GM21619 (cell line): ENCODE measurements around the gene WNT7A.

ENCODE experiments used
- ATAC-seq: cut with Tn5 transposase; IDR thresholded peaks from one replicate; pipeline ENCODE4 v1.9.1; 2021; ENCODE audit not compliant: unreplicated experiment

Gene WNT7A

GRCh38 chr3:13846716-13847570, 32.9 kb downstream of the WNT7A start:
- ATAC-seq, result no peak

- no peak for ATAC-seq
Observed at GRCh38 chr3:13846238-13846637, 33.6 kb downstream of the WNT7A start.

GRCh38 chr3:13845806-13846205, 34.1 kb downstream of the WNT7A start:
- no peak for ATAC-seq

GRCh38 chr3:13844911-13845310, 35.0 kb downstream of the WNT7A start:
- no peak for ATAC-seq

DNA sequence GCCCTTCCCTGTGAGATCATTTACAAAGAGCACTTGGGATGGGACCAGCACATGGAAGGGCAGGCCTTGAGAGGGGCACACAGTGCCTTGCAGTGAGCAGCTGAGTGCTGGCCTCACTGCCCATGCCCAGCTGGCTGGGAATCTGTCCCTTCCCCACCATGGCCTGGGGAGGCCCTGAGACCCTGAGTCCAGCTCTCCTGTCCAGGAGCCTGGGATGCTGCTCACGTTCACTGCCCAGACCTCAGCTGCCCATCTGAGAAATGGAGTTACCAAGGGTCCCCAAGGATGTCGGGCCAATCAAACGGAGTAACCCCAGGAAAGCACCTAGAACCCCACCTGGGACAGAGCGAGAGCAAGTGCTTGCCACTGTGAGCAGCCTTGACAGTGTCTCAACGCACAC, 35.6 kb downstream of the WNT7A start:
- no peak for ATAC-seq

- ATAC-seq, result no peak
Observed at GRCh38 chr3:13843351-13843750, 36.5 kb downstream of the WNT7A start.

- no peak for ATAC-seq
Observed at GRCh38 chr3:13842226-13842625, 37.6 kb downstream of the WNT7A start.

DNA sequence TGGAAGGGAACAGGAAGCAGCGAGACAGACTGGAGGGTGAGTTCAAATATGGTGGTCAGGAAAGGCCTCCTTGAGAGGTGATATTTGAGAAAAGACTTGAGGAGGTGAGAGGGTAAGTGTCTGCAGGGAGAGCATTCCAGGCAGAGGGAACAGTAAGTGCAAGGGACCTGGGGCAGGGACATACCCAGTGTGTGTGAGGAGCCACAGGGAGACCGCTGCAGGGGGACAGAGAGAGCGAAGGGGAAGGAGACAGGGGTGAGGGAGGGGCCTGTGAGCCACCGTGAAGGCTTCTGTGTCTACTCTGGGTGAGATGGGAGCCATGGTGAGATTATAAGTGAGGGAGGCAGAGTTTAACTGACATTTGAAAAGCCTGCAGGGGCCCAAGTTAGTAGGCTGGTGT, 38.0 kb downstream of the WNT7A start:
- no peak for ATAC-seq

GRCh38 chr3:13841141-13841540, 38.7 kb downstream of the WNT7A start:
- ATAC-seq, result no peak

DNA sequence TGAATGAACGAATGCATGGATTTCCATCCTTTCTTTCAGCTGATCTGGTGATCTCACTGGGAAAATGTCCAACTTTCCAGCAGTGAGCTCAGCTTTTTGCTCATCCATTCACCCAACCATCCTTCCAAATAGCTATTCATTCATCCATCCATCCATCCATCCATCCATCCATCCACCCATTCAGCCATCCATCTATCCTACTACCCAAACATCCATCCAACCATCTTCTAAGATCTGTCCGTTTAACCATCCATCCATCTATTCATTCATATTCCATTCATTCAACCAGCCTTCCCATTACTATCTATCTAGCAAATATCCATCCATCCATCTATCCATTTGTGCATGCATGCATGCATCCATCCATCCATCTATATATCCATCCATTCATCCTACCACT, 39.4 kb downstream of the WNT7A start:
- no peak for ATAC-seq

DNA sequence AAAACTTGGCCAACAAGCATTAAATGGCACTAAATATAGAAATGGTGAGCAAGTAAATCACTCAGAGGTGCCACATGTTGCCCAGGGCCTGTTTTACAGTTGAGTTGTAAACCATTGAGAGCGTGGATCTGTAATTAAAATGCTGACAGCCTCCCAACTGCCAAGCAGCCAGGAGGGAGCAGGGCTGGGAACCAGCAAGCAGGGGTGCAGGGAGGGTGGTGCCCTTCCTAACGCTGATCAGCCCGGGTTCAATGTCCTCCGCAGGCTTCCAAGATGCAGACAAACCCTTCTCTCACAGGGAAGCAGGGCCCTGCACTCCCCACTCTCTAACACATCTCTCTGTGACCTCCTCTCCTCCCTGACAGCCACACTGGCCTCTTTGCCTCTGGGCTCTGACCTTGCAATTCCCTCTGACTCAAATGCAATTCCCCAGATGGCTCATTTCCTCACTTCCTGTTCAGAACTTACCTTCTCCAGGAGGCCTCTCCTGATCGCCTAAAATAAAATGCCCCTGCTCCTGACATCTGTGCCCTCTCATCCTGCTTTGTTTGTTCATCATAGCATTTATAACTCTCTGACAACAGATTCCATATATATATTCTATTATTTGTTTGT, 40.0 kb downstream of the WNT7A start:
- ATAC-seq, result no peak

- no peak for ATAC-seq
Observed at GRCh38 chr3:13839253-13839652, 40.6 kb downstream of the WNT7A start.

- no peak for ATAC-seq
Observed at GRCh38 chr3:13838421-13838820, 41.5 kb downstream of the WNT7A start.

- no peak for ATAC-seq
Observed at GRCh38 chr3:13837751-13838150, 42.1 kb downstream of the WNT7A start.

DNA sequence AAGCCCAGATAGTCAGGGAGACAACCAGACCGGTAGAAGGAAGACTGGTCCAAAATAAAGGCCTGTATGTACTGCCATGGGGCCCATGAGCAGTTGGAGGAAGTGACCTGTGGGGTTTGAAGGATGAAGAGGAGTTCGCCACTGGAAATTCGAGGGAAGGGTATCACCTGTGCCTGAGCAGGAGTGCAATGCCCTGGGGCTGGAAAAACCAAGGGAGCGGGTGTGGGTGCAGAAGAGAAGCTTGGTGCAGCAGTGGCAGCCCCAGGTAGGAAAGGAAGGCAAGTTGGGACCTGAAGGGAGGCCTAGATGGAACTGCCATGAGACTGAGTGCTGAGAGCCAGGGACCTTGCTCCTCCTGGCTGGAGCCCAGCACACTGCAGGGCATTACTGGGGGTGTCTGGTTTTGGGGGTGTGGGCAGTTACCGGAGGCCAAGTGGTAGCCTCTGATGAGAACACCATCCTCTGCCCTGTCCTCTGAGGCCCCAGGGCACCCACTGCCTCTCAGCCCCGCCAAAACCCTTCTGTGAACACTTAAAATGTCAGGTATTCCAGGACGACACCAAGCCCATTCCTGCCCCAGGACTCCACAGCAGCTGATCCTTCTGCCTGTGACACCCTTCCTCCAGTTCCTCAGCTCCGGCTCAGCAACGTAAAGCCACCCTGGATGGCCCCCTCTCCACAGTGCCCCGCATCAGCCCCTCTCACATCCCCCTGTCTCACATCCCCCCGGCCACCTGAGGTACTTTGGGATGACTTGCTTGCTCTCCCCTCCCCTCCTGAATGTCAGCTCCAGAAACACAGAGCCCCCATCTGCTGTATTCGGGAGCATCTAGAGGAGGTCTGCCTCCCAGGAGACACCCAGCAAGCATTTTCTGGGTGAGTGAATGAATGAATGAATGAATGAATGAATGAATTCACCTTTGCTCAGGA, 42.9 kb downstream of the WNT7A start:
- no peak for ATAC-seq

DNA sequence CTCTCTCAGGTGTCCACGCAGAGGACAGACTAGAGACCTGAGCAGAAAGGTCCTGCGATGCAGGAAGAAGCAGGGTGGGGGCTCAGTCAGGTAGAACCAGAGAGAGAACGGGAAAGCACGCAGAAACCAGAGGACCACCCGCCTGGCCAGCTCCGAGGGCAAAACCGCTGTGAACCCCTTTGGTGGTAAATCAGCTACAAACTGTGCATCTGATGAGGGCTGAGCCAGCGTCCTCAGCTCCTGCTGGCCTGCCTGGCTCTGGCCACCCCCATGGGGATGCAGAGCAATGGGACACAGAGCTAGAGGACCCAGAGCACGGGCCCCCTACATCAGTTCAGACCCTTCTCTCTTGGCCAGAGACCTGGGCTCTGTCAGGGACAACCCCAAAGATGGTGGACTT, 44.6 kb downstream of the WNT7A start:
- ATAC-seq, result no peak

DNA sequence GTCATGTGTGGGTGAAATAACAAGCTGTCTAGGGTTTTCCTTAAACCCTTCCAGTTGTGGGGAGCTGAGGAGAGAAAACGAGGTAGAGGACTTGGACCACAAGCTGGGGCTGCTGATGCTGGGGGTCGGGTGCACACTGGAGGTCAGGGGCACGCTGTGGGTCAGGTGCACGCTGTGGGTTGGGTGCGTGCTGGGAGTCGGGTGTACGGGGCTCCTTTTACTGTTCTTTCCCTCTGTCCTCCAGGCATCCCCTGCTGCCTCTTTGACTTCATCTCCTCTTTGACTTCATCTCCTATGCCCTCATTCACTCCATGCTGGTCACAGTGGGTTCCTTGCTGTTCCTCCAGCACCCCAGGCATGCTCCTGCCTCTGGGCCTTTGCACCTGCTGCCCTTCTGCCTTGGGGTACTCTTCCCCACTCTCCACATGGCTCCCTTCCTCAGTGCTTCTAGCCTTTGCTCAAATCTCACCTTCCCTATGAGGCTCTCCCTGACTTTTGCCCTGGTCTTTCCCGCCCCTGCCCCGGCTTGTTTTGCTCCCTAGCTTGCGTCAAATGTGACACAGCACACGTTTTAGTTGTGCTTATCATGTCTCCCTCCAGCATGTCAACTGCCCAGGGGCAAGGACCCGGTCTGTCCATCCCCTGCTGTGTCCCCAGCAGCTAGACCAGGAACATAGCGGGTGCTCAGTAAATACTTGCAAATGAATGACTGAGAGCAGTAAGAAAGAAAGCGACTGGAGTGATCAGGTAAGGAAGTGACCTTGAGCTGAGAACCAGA, 45.4 kb downstream of the WNT7A start:
- no peak for ATAC-seq

GRCh38 chr3:13833506-13834257, 46.2 kb downstream of the WNT7A start:
- no peak for ATAC-seq

DNA sequence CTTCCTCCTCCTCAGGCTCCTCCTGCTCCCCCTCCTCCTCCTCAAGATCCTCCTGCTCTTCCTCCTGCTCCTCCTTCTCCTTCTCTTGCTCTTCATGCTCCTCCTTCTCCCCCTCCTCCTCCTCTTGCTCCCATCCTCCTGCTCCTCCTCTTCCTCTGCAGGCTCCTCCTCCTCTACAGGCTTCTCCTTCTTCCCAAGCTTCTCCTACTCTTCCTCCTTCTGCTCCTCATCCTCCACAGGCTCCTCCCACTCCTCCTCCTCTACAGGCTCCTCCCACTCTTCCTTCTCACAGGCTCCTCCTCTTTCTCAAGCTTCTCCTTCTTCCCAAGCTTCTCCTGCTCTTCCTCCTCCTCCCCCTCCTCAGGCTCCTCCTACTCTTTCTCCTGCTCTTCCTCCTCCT, 47.7 kb downstream of the WNT7A start:
- ATAC-seq, result no peak

GRCh38 chr3:13831386-13831996, 48.4 kb downstream of the WNT7A start:
- ATAC-seq, result no peak
